Mammary epithelial cell (primary cell): ENCODE data around the gene PREX1.

ENCODE experiments used
- EZH2 ChIP-seq: IDR thresholded peaks from 2 replicates; pipeline ENCODE4 v1.6.1; 2012; ENCODE audit warnings: low read length, inconsistent platforms, borderline replicate concordance
- TF ChIP-seq, protein P1 (sequence below), 2 donors: IDR thresholded peaks in 1 of 2; conservative IDR thresholded peaks in 1 of 2; 2 replicates each; pipeline ENCODE4 v1.5.1; 2011 to 2012; ENCODE audit warnings: inconsistent platforms in 2 of 2, low read length in 2 of 2, mild to moderate bottlenecking in 2 of 2, control low read depth in 1 of 2, low read depth in 1 of 2; ENCODE audit not compliant: insufficient read depth in 1 of 2; ENCODE audit errors: extremely low read depth in 1 of 2

DNA sequence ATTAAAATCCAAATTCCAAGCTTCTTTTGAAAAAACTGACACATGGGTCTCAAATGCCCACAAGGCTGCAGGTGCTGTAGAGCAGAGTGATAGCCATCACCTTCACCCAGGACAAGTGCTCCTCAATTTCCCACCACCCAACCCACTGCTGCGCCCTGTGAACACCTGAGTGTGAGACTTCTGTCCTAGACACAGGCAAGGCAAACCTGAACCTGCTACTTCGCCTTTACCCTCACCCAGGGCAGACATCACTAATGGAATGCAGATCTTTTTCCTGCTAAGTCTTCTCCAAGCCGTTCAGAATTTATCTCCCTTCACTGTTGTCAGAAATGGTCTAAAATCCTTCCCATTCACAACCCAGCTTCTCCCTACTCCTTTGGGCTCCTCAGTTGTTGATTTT is 65.9 kb downstream of the PREX1 start:
- TF ChIP-seq, protein P1, sequence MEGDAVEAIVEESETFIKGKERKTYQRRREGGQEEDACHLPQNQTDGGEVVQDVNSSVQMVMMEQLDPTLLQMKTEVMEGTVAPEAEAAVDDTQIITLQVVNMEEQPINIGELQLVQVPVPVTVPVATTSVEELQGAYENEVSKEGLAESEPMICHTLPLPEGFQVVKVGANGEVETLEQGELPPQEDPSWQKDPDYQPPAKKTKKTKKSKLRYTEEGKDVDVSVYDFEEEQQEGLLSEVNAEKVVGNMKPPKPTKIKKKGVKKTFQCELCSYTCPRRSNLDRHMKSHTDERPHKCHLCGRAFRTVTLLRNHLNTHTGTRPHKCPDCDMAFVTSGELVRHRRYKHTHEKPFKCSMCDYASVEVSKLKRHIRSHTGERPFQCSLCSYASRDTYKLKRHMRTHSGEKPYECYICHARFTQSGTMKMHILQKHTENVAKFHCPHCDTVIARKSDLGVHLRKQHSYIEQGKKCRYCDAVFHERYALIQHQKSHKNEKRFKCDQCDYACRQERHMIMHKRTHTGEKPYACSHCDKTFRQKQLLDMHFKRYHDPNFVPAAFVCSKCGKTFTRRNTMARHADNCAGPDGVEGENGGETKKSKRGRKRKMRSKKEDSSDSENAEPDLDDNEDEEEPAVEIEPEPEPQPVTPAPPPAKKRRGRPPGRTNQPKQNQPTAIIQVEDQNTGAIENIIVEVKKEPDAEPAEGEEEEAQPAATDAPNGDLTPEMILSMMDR (conservative IDR thresholded peaks at IDR 0.05 in 1 of 2, IDR thresholded peaks at IDR 0.05 in 1 of 2; ENCODE audit: extremely low read depth in 1 of 2, insufficient read depth in 1 of 2, low read depth in 1 of 2, low read length in 2 of 2) = no peak
- TF ChIP-seq EZH2 = no peak
